Peyer's patch (tissue), 4 donors: ENCODE results near the gene TECTB.

Experiments used
- CTCF ChIP-seq, 6 experiments: fragments of 450-650 bp in 4 of 6; fragments of 200-600 bp in 2 of 6; sonication (generic) in 1 of 6; IDR thresholded peaks; one replicate each; pipeline ENCODE4 v1.5.1; 2017 to 2019; ENCODE audit warnings: antibody characterized with exemption in 6 of 6, mild to moderate bottlenecking in 3 of 6, moderate library complexity in 1 of 6
- POLR2A ChIP-seq, 2 donors: fragments of 450-650 bp; IDR thresholded peaks; one replicate each; pipeline ENCODE4 v1.5.1; 2017; ENCODE audit warnings: antibody characterized with exemption in 2 of 2, mild to moderate bottlenecking in 2 of 2, moderate library complexity in 2 of 2

GRCh38 chr10:112352044-112352443 lies 68.8 kb downstream of the TECTB start:
- TF ChIP-seq CTCF (IDR thresholded peaks at IDR 0.05) (no peak), POLR2A (IDR thresholded peaks at IDR 0.05) (no peak)
